Fibroblast of villous mesenchyme (primary cell): Measurements from ENCODE around the gene NMBR. TPM values are rescaled to one million over a fixed set of nuclear protein-coding genes. Genes with fewer than 3 reads are reported as not detected.

Source experiments
- DNase-seq: peaks from one replicate; pipeline ENCODE4 v3.0.0-alpha.2; 2010; ENCODE audit warnings: low read depth
- H3K4me3 ChIP-seq: 2 replicates; pipeline ENCODE4 v1.5.1; 2011; ENCODE audit warnings: low read depth, mild to moderate bottlenecking, low read length
- CTCF ChIP-seq: IDR thresholded peaks from 2 replicates; pipeline ENCODE4 v1.5.1; 2012; ENCODE audit warnings: low read depth, mild to moderate bottlenecking, low read length; ENCODE audit not compliant: insufficient read depth
- total RNA-seq: library from RNA; depleted of rRNA; stranded (reverse); fragments of >200 nt; gene quantifications from 2 replicates; pipeline ENCODE4 v1.2.3, GENCODE V29; 2012

The NMBR gene
- total RNA-seq, 1 donor, result not detected

GRCh38 chr6:142026471-142026870 lies 120.5 kb downstream of the NMBR start:
- H3K4me3 ChIP-seq, result no peak overlapping the region
- no peak for TF ChIP-seq CTCF
- no peak for DNase-seq

Other genes starting within 250 kb of the NMBR start
- not detected in 2 replicates for gene GJE1, start 14.2 kb downstream of the NMBR start, total RNA-seq
- gene VTA1, start 141 bp upstream of the NMBR start, total RNA-seq, result 55.4 and 89.8 TPM in 2 replicates
- 33.2 and 153 TPM in 2 replicates for gene ADGRG6, start 154.9 kb upstream of the NMBR start, total RNA-seq